ENCODE measurements around the gene TSPAN8. TPM values are rescaled to one million over a fixed set of nuclear protein-coding genes. Genes with fewer than 3 reads are reported as not detected.

The TSPAN8 gene
- total RNA-seq, 1 donor from 2014 or later: 0.42 TPM

GRCh38 chr12:71164166-71164565 is 6.4 kb upstream of the TSPAN8 start:
- TF ChIP-seq CTCF (IDR thresholded peaks at IDR 0.05; ENCODE audit: insufficient read depth, low read length, poor library complexity, severe bottlenecking): no peak
- no peaks in the 10 kb centered on the region for H3K36me3 ChIP-seq (ENCODE audit: control insufficient read depth, insufficient read depth, low read length)
- DNase-seq (ENCODE audit: low read depth): no peak

GRCh38 chr12:71162832-71163763 is 5.3 kb upstream of the TSPAN8 start:
- DNase-seq (ENCODE audit: low read depth): peak; percentile 19
- no peak overlapping the region for H3K4me3 ChIP-seq (ENCODE audit: low read depth, low read length)
- no peak for TF ChIP-seq CTCF (IDR thresholded peaks at IDR 0.05; ENCODE audit: insufficient read depth, low read length, poor library complexity, severe bottlenecking)
- H3K27me3 ChIP-seq (ENCODE audit: control insufficient read depth, insufficient read depth, low read length): no peaks in the 10 kb centered on the region
- no peaks in the 10 kb centered on the region for H3K36me3 ChIP-seq (ENCODE audit: control insufficient read depth, insufficient read depth, low read length)

More at GRCh38 chr12:71164166-71164565, 6.4 kb upstream of the TSPAN8 start:
- Histone ChIP-seq H3K27me3 (ENCODE audit: control insufficient read depth, insufficient read depth, low read length) (no peaks in the 10 kb centered on the region), H3K4me3 (ENCODE audit: low read depth, low read length) (no peak overlapping the region)

GRCh38 chr12:71161591-71161990 is 3.8 kb upstream of the TSPAN8 start:
- Histone ChIP-seq H3K27me3 (ENCODE audit: control insufficient read depth, insufficient read depth, low read length) (no peaks in the 10 kb centered on the region), H3K4me3 (ENCODE audit: low read depth, low read length) (no peak overlapping the region), H3K36me3 (ENCODE audit: control insufficient read depth, insufficient read depth, low read length) (no peaks in the 10 kb centered on the region)
- no peak for TF ChIP-seq CTCF (IDR thresholded peaks at IDR 0.05; ENCODE audit: insufficient read depth, low read length, poor library complexity, severe bottlenecking)
- DNase-seq (ENCODE audit: low read depth): no peak

GRCh38 chr12:71160585-71160984 is 2.8 kb upstream of the TSPAN8 start:
- TF ChIP-seq CTCF (IDR thresholded peaks at IDR 0.05; ENCODE audit: insufficient read depth, low read length, poor library complexity, severe bottlenecking): no peak
- DNase-seq (ENCODE audit: low read depth): no peak
- Histone ChIP-seq H3K27me3 (ENCODE audit: control insufficient read depth, insufficient read depth, low read length) (no peaks in the 10 kb centered on the region), H3K4me3 (ENCODE audit: low read depth, low read length) (no peak overlapping the region), H3K36me3 (ENCODE audit: control insufficient read depth, insufficient read depth, low read length) (no peaks in the 10 kb centered on the region)

GRCh38 chr12:71159878-71160277 is 2.1 kb upstream of the TSPAN8 start:
- no peak for DNase-seq (ENCODE audit: low read depth)
- Histone ChIP-seq H3K36me3 (ENCODE audit: control insufficient read depth, insufficient read depth, low read length) (no peaks in the 10 kb centered on the region), H3K27me3 (ENCODE audit: control insufficient read depth, insufficient read depth, low read length) (no peaks in the 10 kb centered on the region), H3K4me3 (ENCODE audit: low read depth, low read length) (no peak overlapping the region)
- TF ChIP-seq CTCF (IDR thresholded peaks at IDR 0.05; ENCODE audit: insufficient read depth, low read length, poor library complexity, severe bottlenecking): no peak

Measured in kidney epithelial cell (primary cell).